Measurements from ENCODE around the gene TTLL4. TPM values are rescaled to one million over a fixed set of nuclear protein-coding genes. Genes with fewer than 3 reads are reported as not detected.
A peak's percentile ranks its signal among the peaks of the same experiment; 100 is the strongest.

TTLL4 gene
- total and polyA plus RNA-seq, 4 donors = 18.6 to 30.5 (median 22.3) TPM

DNA sequence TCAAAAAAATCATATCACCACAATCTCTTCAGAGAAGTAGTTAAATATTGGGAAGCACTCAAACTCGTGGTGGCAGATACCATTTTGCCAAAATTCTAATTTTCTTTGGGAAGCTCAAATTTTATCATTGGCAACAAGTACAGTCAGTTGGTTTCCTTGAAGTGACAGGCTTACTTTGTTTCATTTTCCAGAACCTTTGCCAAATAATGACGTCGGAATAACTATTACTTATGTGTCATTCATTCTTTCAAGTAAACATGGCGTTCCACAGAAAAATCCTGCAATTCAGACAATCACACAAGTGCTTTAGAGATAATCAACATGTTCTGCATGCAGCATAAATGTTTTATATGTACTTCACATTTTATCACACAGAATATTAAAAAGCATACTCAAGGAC, 5.4 kb downstream of the TTLL4 start:
- DNase-seq (peak in 2 of 3 donors; percentile 13), ATAC-seq (ENCODE audit: insufficient read depth, low FRiP score) (no peak)
- Histone ChIP-seq H3K4me1 (ENCODE audit: control insufficient read depth in 5 of 5, insufficient read depth in 5 of 5, low read length in 5 of 5) (peaks cover 0 to 17% (median 7%) of the 10 kb centered on the region in 5 donors), H3K36me3 (ENCODE audit: control insufficient read depth in 4 of 4, insufficient read depth in 4 of 4, low read length in 4 of 4) (peaks cover 0 to 5% (median 0%) of the 10 kb centered on the region in 4 donors), H3K9ac (ENCODE audit: insufficient read depth in 1 of 2, low read length in 2 of 2) (no peak overlapping the region), H3K4me3 (no peak overlapping the region), H3K9me3 (ENCODE audit: control insufficient read depth in 4 of 4, insufficient read depth in 3 of 4, low read length in 3 of 4) (no peaks in the 10 kb centered on the region), H3K27ac (ENCODE audit: low read depth in 1 of 2, low read length in 1 of 2) (peak overlapping the region in 1 of 2 donors; percentile 14), H3K27me3 (ENCODE audit: control insufficient read depth in 3 of 3, insufficient read depth in 3 of 3, low read length in 2 of 3) (no peaks in the 10 kb centered on the region)
- TF ChIP-seq, protein P1, sequence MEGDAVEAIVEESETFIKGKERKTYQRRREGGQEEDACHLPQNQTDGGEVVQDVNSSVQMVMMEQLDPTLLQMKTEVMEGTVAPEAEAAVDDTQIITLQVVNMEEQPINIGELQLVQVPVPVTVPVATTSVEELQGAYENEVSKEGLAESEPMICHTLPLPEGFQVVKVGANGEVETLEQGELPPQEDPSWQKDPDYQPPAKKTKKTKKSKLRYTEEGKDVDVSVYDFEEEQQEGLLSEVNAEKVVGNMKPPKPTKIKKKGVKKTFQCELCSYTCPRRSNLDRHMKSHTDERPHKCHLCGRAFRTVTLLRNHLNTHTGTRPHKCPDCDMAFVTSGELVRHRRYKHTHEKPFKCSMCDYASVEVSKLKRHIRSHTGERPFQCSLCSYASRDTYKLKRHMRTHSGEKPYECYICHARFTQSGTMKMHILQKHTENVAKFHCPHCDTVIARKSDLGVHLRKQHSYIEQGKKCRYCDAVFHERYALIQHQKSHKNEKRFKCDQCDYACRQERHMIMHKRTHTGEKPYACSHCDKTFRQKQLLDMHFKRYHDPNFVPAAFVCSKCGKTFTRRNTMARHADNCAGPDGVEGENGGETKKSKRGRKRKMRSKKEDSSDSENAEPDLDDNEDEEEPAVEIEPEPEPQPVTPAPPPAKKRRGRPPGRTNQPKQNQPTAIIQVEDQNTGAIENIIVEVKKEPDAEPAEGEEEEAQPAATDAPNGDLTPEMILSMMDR (IDR thresholded peaks at IDR 0.05; ENCODE audit: control extremely low read depth, extremely low read depth) = no peak
- WGBS, 2 donors = 73 to 82% methylated on average over 4 of the region's 4 CpGs

- TF ChIP-seq, protein P1 (IDR thresholded peaks at IDR 0.05; ENCODE audit: control extremely low read depth, extremely low read depth) = no peak
- no peak overlapping the region for H3K27ac ChIP-seq (ENCODE audit: low read depth in 1 of 2, low read length in 1 of 2)
- no peaks in the 10 kb centered on the region for H3K9me3 ChIP-seq (ENCODE audit: control insufficient read depth in 4 of 4, insufficient read depth in 3 of 4, low read length in 3 of 4)
- H3K9ac ChIP-seq (ENCODE audit: insufficient read depth in 1 of 2, low read length in 2 of 2) = no peak overlapping the region
- no peak for DNase-seq
- no peak overlapping the region for H3K4me3 ChIP-seq
- H3K4me1 ChIP-seq (ENCODE audit: control insufficient read depth in 5 of 5, insufficient read depth in 5 of 5, low read length in 5 of 5) = peaks cover 0 to 7% (median 3%) of the 10 kb centered on the region in 5 donors
- H3K27me3 ChIP-seq (ENCODE audit: control insufficient read depth in 3 of 3, insufficient read depth in 3 of 3, low read length in 2 of 3) = no peaks in the 10 kb centered on the region
- peaks cover 0 to 5% (median 0%) of the 10 kb centered on the region in 4 donors for H3K36me3 ChIP-seq (ENCODE audit: control insufficient read depth in 4 of 4, insufficient read depth in 4 of 4, low read length in 4 of 4)
- WGBS, 2 donors = 68 to 77% methylated on average over 3 of the region's 3 CpGs
- ATAC-seq (ENCODE audit: insufficient read depth, low FRiP score) = no peak
Measured at GRCh38 chr2:218717262-218717661, 6.6 kb downstream of the TTLL4 start.

DNA sequence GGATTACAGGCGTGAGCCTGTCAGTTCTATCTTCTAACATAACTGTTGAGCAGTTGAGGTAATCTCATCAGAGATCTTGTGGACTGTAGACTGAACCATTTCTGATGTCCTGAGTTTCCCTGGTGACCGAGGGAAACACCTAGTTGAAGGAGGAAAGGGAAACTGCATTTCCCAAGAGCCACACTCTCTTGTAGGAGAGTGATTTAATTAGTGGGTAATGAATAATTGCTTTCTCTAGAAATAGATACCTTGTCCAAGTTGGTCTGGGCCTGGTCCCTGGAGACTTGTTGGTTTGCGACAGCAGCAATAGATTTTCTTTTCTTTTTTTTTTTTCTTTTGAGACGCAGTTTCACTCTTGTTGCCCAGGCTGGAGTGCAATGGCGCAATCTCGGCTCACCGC, 7.4 kb downstream of the TTLL4 start:
- H3K27me3 ChIP-seq (ENCODE audit: control insufficient read depth in 3 of 3, insufficient read depth in 3 of 3, low read length in 2 of 3) = no peaks in the 10 kb centered on the region
- no peak for DNase-seq
- TF ChIP-seq, protein P1 (IDR thresholded peaks at IDR 0.05; ENCODE audit: control extremely low read depth, extremely low read depth) = no peak
- H3K36me3 ChIP-seq (ENCODE audit: control insufficient read depth in 4 of 4, insufficient read depth in 4 of 4, low read length in 4 of 4) = peaks cover 0 to 5% (median 0%) of the 10 kb centered on the region in 4 donors
- no peak for ATAC-seq (ENCODE audit: insufficient read depth, low FRiP score)
- peaks cover 0 to 7% (median 3%) of the 10 kb centered on the region in 5 donors for H3K4me1 ChIP-seq (ENCODE audit: control insufficient read depth in 5 of 5, insufficient read depth in 5 of 5, low read length in 5 of 5)
- H3K9ac ChIP-seq (ENCODE audit: insufficient read depth in 1 of 2, low read length in 2 of 2) = no peak overlapping the region
- H3K9me3 ChIP-seq (ENCODE audit: control insufficient read depth in 4 of 4, insufficient read depth in 3 of 4, low read length in 3 of 4) = no peaks in the 10 kb centered on the region
- 90 to 91% methylated on average over 7 of the region's 7 CpGs for WGBS, 2 donors
- H3K27ac ChIP-seq (ENCODE audit: low read depth in 1 of 2, low read length in 1 of 2) = no peak overlapping the region
- no peak overlapping the region for H3K4me3 ChIP-seq

- no peaks in the 10 kb centered on the region for H3K9me3 ChIP-seq (ENCODE audit: control insufficient read depth in 4 of 4, insufficient read depth in 3 of 4, low read length in 3 of 4)
- no peak overlapping the region for H3K9ac ChIP-seq (ENCODE audit: insufficient read depth in 1 of 2, low read length in 2 of 2)
- 73 to 77% methylated on average over 3 of the region's 3 CpGs for WGBS, 2 donors
- no peaks in the 10 kb centered on the region for H3K27me3 ChIP-seq (ENCODE audit: control insufficient read depth in 3 of 3, insufficient read depth in 3 of 3, low read length in 2 of 3)
- DNase-seq (no peak), ATAC-seq (ENCODE audit: insufficient read depth, low FRiP score) (no peak)
- no peak overlapping the region for H3K4me3 ChIP-seq
- H3K36me3 ChIP-seq (ENCODE audit: control insufficient read depth in 4 of 4, insufficient read depth in 4 of 4, low read length in 4 of 4) = peaks cover 0 to 5% (median 0%) of the 10 kb centered on the region in 4 donors
- H3K27ac ChIP-seq (ENCODE audit: low read depth in 1 of 2, low read length in 1 of 2) = no peak overlapping the region
- H3K4me1 ChIP-seq (ENCODE audit: control insufficient read depth in 5 of 5, insufficient read depth in 5 of 5, low read length in 5 of 5) = peaks cover 0 to 7% (median 6%) of the 10 kb centered on the region in 5 donors
- TF ChIP-seq, protein P1 (IDR thresholded peaks at IDR 0.05; ENCODE audit: control extremely low read depth, extremely low read depth) = no peak
Measured at GRCh38 chr2:218719457-218719856, 8.8 kb downstream of the TTLL4 start.
